Ishikawa (cell line): Measurements from ENCODE around the gene LAMA3.

Experiments
- CEBPB ChIP-seq: IDR thresholded peaks from 2 replicates; pipeline ENCODE4 v1.6.1; 2012
- CREB1 ChIP-seq: IDR thresholded peaks from 2 replicates; pipeline ENCODE4 v1.6.1; 2012; ENCODE audit warnings: low read depth
- EGR1 ChIP-seq: IDR thresholded peaks from 2 replicates; pipeline ENCODE4 v1.6.1; 2012
- EP300 ChIP-seq: IDR thresholded peaks from 2 replicates; pipeline ENCODE4 v1.6.1; 2012; ENCODE audit warnings: borderline replicate concordance
- FOXM1 ChIP-seq: IDR thresholded peaks from 2 replicates; pipeline ENCODE4 v1.6.1; 2012; ENCODE audit warnings: low read depth, borderline replicate concordance
- MAX ChIP-seq: IDR thresholded peaks from 2 replicates; pipeline ENCODE4 v1.6.1; 2012
- NFIC ChIP-seq: IDR thresholded peaks from 2 replicates; pipeline ENCODE4 v1.6.1; 2012
- RAD21 ChIP-seq: IDR thresholded peaks from 2 replicates; pipeline ENCODE4 v1.6.1; 2012; ENCODE audit warnings: low read depth
- REST ChIP-seq: IDR thresholded peaks from 2 replicates; pipeline ENCODE4 v1.6.1; 2012; ENCODE audit warnings: low read depth, mild to moderate bottlenecking
- TAF1 ChIP-seq: IDR thresholded peaks from 2 replicates; pipeline ENCODE4 v1.6.1; 2012; ENCODE audit warnings: low read depth, mild to moderate bottlenecking
- TCF12 ChIP-seq: IDR thresholded peaks from 2 replicates; pipeline ENCODE4 v1.6.1; 2012; ENCODE audit warnings: low read depth
- TEAD4 ChIP-seq: IDR thresholded peaks from 2 replicates; pipeline ENCODE4 v1.6.1; 2012
- USF1 ChIP-seq: IDR thresholded peaks from 2 replicates; pipeline ENCODE4 v1.6.1; 2012
- YY1 ChIP-seq: IDR thresholded peaks from 2 replicates; pipeline ENCODE4 v1.6.1; 2012; ENCODE audit warnings: low read depth
- ZBTB7A ChIP-seq: IDR thresholded peaks from 2 replicates; pipeline ENCODE4 v1.6.1; 2012; ENCODE audit warnings: low read depth

The LAMA3 gene

GRCh38 chr18:23939896-23940295, 250.6 kb downstream of the LAMA3 start:
- no peak for TF ChIP-seq CEBPB
- no peak for TF ChIP-seq CREB1
- no peak for TF ChIP-seq REST
- no peak for TF ChIP-seq RAD21
- TF ChIP-seq NFIC, result no peak
- no peak for TF ChIP-seq USF1
- TF ChIP-seq TAF1, result no peak
- TF ChIP-seq TCF12, result no peak
- no peak for TF ChIP-seq MAX
- TF ChIP-seq YY1, result no peak
- TF ChIP-seq FOXM1, result no peak
- no peak for TF ChIP-seq EP300
- TF ChIP-seq TEAD4, result no peak
- TF ChIP-seq EGR1, result no peak
- TF ChIP-seq ZBTB7A, result no peak

- TF ChIP-seq FOXM1 (no peak), YY1 (no peak), RAD21 (no peak), MAX (no peak), ZBTB7A (no peak), REST (no peak), CREB1 (no peak), TAF1 (no peak), EGR1 (no peak), TEAD4 (no peak), NFIC (no peak), USF1 (no peak), TCF12 (no peak), EP300 (no peak), CEBPB (no peak)
These were observed 252.5 kb downstream of the LAMA3 start for GRCh38 chr18:23941791-23942190.

- TF ChIP-seq MAX (no peak), EP300 (no peak), EGR1 (no peak), YY1 (no peak), TAF1 (no peak), ZBTB7A (no peak), USF1 (no peak), FOXM1 (no peak), TCF12 (no peak), CREB1 (no peak), TEAD4 (no peak), NFIC (no peak), RAD21 (no peak), REST (no peak)
These were observed 253.9 kb downstream of the LAMA3 start for GRCh38 chr18:23943104-23943503.
